Cardiac fibroblast (primary cell): ENCODE results near the gene ST14.

Experiments used
- DNase-seq, 2 donors: peaks; one replicate each; pipeline versions ENCODE4 v3.0.0 to v3.0.0-alpha.2; 2010; ENCODE audit warnings: low read depth in 2 of 2
- H3K4me3 ChIP-seq, 2 donors: replicated peaks in 1 of 2; 1 replicate in 1 of 2; 2 replicates in 1 of 2; pipeline ENCODE4 v1.5.1; 2011; ENCODE audit warnings: low read depth in 2 of 2, low read length in 2 of 2, mild to moderate bottlenecking in 2 of 2, moderate library complexity in 1 of 2
- TF ChIP-seq, protein P1 (sequence below): IDR thresholded peaks from one replicate; pipeline ENCODE4 v1.5.1; 2011; ENCODE audit warnings: low read depth, mild to moderate bottlenecking, low read length, inconsistent platforms

Gene ST14

DNA sequence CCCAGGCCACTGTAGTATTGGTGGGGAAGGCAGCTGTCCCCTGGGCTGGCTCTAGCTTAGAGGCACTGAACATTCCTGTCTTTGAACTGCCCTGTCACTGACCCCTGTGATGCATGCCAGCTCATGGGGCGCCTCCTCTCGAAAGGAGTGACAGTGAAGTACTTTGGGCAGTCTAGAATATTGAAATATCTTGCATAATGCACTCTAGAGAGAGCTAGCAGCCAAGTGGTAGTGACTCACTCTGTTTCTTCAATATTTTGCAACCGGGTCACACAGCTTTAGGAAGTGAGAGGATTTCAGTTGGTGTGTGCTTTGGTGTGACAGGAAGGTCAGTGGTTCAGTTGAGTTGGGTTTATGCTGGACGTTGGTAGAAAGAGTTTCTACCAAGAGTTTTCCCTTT lies 35.5 kb upstream of the ST14 start:
- no peak overlapping the region for H3K4me3 ChIP-seq
- TF ChIP-seq, protein P1, sequence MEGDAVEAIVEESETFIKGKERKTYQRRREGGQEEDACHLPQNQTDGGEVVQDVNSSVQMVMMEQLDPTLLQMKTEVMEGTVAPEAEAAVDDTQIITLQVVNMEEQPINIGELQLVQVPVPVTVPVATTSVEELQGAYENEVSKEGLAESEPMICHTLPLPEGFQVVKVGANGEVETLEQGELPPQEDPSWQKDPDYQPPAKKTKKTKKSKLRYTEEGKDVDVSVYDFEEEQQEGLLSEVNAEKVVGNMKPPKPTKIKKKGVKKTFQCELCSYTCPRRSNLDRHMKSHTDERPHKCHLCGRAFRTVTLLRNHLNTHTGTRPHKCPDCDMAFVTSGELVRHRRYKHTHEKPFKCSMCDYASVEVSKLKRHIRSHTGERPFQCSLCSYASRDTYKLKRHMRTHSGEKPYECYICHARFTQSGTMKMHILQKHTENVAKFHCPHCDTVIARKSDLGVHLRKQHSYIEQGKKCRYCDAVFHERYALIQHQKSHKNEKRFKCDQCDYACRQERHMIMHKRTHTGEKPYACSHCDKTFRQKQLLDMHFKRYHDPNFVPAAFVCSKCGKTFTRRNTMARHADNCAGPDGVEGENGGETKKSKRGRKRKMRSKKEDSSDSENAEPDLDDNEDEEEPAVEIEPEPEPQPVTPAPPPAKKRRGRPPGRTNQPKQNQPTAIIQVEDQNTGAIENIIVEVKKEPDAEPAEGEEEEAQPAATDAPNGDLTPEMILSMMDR: no peak
- peak; percentile 93 to 96 for DNase-seq

GRCh38 chr11:130125638-130126037 lies 33.9 kb upstream of the ST14 start:
- no peak for DNase-seq
- TF ChIP-seq, protein P1: no peak
- H3K4me3 ChIP-seq: no peak overlapping the region

DNA sequence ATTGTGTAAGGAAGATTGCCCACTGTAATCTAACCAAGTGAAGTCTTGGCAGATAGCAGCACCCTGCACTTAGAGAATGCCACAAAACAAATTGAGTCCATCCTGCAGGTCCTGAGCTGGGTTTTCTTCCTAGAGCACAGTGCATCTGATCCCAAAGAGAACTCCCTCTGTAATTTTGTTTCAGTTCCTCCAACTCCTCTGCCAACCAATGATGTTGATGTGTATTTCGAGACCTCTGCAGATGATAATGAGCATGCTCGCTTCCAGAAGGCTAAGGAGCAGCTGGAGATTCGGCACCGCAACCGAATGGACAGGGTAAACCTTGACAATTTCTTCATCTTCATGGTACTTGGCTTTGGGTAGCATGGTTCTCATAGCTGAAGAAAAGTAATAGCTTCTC lies 33.1 kb upstream of the ST14 start:
- DNase-seq: no peak
- TF ChIP-seq, protein P1: no peak
- no peak overlapping the region for H3K4me3 ChIP-seq

GRCh38 chr11:130127509-130127908 lies 32.1 kb upstream of the ST14 start:
- no peak for DNase-seq
- TF ChIP-seq, protein P1: no peak
- H3K4me3 ChIP-seq: no peak overlapping the region

DNA sequence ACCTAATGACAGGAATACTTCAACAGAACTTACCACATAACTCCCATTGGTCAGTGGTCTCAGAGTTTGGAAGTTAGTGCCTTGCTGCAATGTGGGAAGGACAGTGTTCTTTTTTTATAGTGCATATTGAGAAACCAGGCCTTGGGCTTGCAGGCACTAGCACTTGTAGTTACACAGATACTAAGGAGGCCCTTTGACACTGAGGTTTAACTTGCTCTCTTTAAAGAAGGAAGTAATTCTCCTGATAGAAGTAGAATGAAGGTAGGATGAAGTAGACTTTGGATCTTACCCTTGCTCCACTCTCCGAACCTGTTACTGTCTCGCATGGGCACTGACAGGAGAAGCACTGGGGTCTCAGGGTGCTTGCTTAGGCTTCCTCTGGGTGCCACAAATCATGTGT lies 31.0 kb upstream of the ST14 start:
- DNase-seq: no peak
- no peak overlapping the region for H3K4me3 ChIP-seq
- TF ChIP-seq, protein P1: no peak

DNA sequence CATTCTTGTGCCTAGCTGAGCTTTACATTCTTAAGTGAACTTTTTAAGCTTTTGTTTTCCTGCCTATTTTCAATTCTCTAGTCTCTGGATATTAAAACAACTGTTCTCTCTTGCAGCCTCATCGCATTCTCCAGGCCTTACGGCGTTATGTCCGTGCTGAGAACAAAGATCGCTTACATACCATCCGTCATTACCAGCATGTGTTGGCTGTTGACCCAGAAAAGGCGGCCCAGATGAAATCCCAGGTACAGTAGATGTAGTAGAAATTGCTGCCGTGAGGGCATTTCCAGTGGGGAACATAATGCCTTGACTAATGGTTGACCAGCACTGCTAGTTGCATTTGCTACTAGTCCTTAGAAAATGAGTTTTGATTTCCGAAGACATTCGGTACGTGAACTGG lies 29.7 kb upstream of the ST14 start:
- no peak overlapping the region for H3K4me3 ChIP-seq
- TF ChIP-seq, protein P1: no peak
- no peak for DNase-seq
